ENCODE results near the gene CPSF4L.

Gene CPSF4L

GRCh38 chr17:73201215-73202069, 60.2 kb downstream of the CPSF4L start:
- CTCF ChIA-PET, result interaction anchor here (1.0 to 6.5 kb wide), 6 partner anchors 8 to 644 kb away, joined by 3 to 60 read pairs (median 4); partner anchors contain the start of gene COG1
- POLR2A ChIA-PET, result no interaction called here
- TF ChIP-seq CTCF (IDR thresholded peaks at IDR 0.05; ENCODE audit: insufficient read depth, low read length, missing control alignments), result no peak
- no peak overlapping the region for H3K4me3 ChIP-seq (ENCODE audit: low read depth, low read length)
- DNase-seq (ENCODE audit: low read depth, low spot score), result no peak

- no peak for TF ChIP-seq CTCF (IDR thresholded peaks at IDR 0.05; ENCODE audit: insufficient read depth, low read length, missing control alignments)
- POLR2A ChIA-PET, result no interaction called here
- CTCF ChIA-PET, result interaction anchor here (0.9 to 6.5 kb wide), 3 partner anchors 11 to 643 kb away, joined by 3 to 60 read pairs (median 5); no protein-coding TSS in a partner anchor
- H3K4me3 ChIP-seq (ENCODE audit: low read depth, low read length), result no peak overlapping the region
- no peak for DNase-seq (ENCODE audit: low read depth, low spot score)
Measured at GRCh38 chr17:73200476-73200875, 61.2 kb downstream of the CPSF4L start.

GRCh38 chr17:73199751-73200317, 61.8 kb downstream of the CPSF4L start:
- H3K4me3 ChIP-seq (ENCODE audit: low read depth, low read length), result no peak overlapping the region
- no peak for TF ChIP-seq CTCF (IDR thresholded peaks at IDR 0.05; ENCODE audit: insufficient read depth, low read length, missing control alignments)
- no peak for DNase-seq (ENCODE audit: low read depth, low spot score)
- ChIA-PET CTCF (interaction anchor here (0.9 to 6.5 kb wide), 2 partner anchors 11 to 474 kb away, joined by 3 to 60 read pairs; no protein-coding TSS in a partner anchor), POLR2A (no interaction called here)

GRCh38 chr17:73198930-73199260, 62.8 kb downstream of the CPSF4L start:
- no peak for DNase-seq (ENCODE audit: low read depth, low spot score)
- no peak overlapping the region for H3K4me3 ChIP-seq (ENCODE audit: low read depth, low read length)
- CTCF ChIA-PET, result interaction anchor here (1.7 to 13.0 kb wide), 4 partner anchors 16 to 640 kb away, joined by 4 to 155 read pairs (median 34); no protein-coding TSS in a partner anchor
- no peak for TF ChIP-seq CTCF (IDR thresholded peaks at IDR 0.05; ENCODE audit: insufficient read depth, low read length, missing control alignments)
- POLR2A ChIA-PET, result no interaction called here
